Transverse colon (tissue), 4 donors: ENCODE results near the gene DGKZ. TPM values are rescaled to one million over a fixed set of nuclear protein-coding genes. Genes with fewer than 3 reads are reported as not detected.

Source experiments
- DNase-seq: peaks from one replicate; pipeline ENCODE4 v3.0.0-alpha.2; 2019
- H3K27ac ChIP-seq, 4 donors: fragments of 200-600 bp; sonication (generic); 2 replicates each; pipeline ENCODE4 v1.5.1; 2016 to 2018; ENCODE audit warnings: inconsistent platforms in 4 of 4
- H3K27me3 ChIP-seq: fragments of 200-600 bp; sonication (generic); 2 replicates; pipeline ENCODE4 v1.5.1; 2017; ENCODE audit warnings: inconsistent platforms
- H3K36me3 ChIP-seq, 4 donors: fragments of 200-600 bp; sonication (generic); 2 replicates each; pipeline ENCODE4 v1.5.1; 2017 to 2019; ENCODE audit warnings: inconsistent platforms in 4 of 4
- H3K4me1 ChIP-seq, 4 donors: fragments of 200-600 bp; sonication (generic); 2 replicates each; pipeline ENCODE4 v1.5.1; 2017 to 2020; ENCODE audit warnings: inconsistent platforms in 4 of 4
- H3K4me3 ChIP-seq, 4 donors: fragments of 200-600 bp; sonication (generic); 1 replicate in 1 of 4; 2 replicates in 3 of 4; pipeline versions ENCODE4 v1.5.1 to v1.6.1; 2017 to 2019; ENCODE audit warnings: inconsistent platforms in 4 of 4
- H3K9me3 ChIP-seq, 2 donors: fragments of 200-600 bp; sonication (generic); 2 replicates each; pipeline ENCODE4 v1.5.1; 2017 to 2019; ENCODE audit warnings: inconsistent platforms in 2 of 2
- CTCF ChIP-seq, 5 experiments: fragments of 200-600 bp in 3 of 5; fragments of 450-650 bp in 2 of 5; sonication (generic) in 3 of 5; IDR thresholded peaks; 1 replicate in 2 of 5; 2 replicates in 3 of 5; pipeline ENCODE4 v1.5.1; 2016 to 2017; ENCODE audit warnings: antibody characterized with exemption in 5 of 5, inconsistent platforms in 3 of 5, mild to moderate bottlenecking in 2 of 5, moderate library complexity in 1 of 5
- EP300 ChIP-seq: sonication (generic); formaldehyde crosslinking; IDR thresholded peaks from one replicate; pipeline ENCODE4 v1.6.1; 2017; ENCODE audit warnings: antibody characterized with exemption, low read depth
- POLR2A ChIP-seq: fragments of 450-650 bp; IDR thresholded peaks from one replicate; pipeline ENCODE4 v1.6.1; 2016; ENCODE audit warnings: antibody characterized with exemption, mild to moderate bottlenecking, moderate library complexity
- POLR2AphosphoS5 ChIP-seq, 3 donors: sonication (generic); formaldehyde crosslinking; IDR thresholded peaks; one replicate each; pipeline ENCODE4 v1.6.1; 2016; ENCODE audit warnings: antibody characterized with exemption in 3 of 3
- WGBS, 2 donors: methylation state at CpG; one replicate each; pipeline ENCODE4 v1.1.5; 2018; ENCODE audit warnings: low coverage in 1 of 2; 5-methylcytosine and 5-hydroxymethylcytosine counted together
- in situ Hi-C, 4 donors: fragments of 200-750 bp; cut with MboI; loops; one replicate each; pipeline versions ENCODE4 v1.15.0 to v1.15.1; 2017; ENCODE audit warnings: low sequenced_read_pairs in 3 of 4, low pct_ligation_motif_present in 1 of 4, low pct_unique_long_range_greater_than_20kb in 1 of 4
- intact Hi-C: fragments of 100-400 bp; cut with DNase I; formaldehyde crosslinking; loops from one replicate; pipeline ENCODE4 v1.15.1; 2023; ENCODE audit warnings: low total_unique reads
- total RNA-seq, 4 donors: library from RNA; depleted of rRNA; stranded (reverse); fragments of >200 nt; gene quantifications; one replicate each; pipeline ENCODE4 v1.1.0, GENCODE V29; 2016

Gene DGKZ
- total RNA-seq, 4 donors from 2014 or later = 56.4 to 105 (median 67.7) TPM

GRCh38 chr11:46386674-46387073 lies 39.4 kb downstream of the DGKZ start:
- peaks cover 83% of the 10 kb centered on the region for H3K27me3 ChIP-seq
- in situ Hi-C loops = loop anchor here in 2 of 4 donors (25.0 kb wide), 1 partner anchor 151 kb away; no protein-coding TSS in a partner anchor

GRCh38 chr11:46387456-46387855 lies 40.2 kb downstream of the DGKZ start:
- intact Hi-C loops (no loop called here), in situ Hi-C loops (loop anchor here in 2 of 4 donors (25.0 kb wide), 1 partner anchor 150 kb away; no protein-coding TSS in a partner anchor)
- WGBS, 2 donors = 60 to 76% methylated on average over 2 to 5 of the region's 5 CpGs
- DNase-seq = no peak
- TF ChIP-seq CTCF (IDR thresholded peaks at IDR 0.05) (no peak), POLR2A (no peak), POLR2AphosphoS5 (IDR thresholded peaks at IDR 0.05) (no peak), EP300 (no peak)
- Histone ChIP-seq H3K36me3 (no peaks in the 10 kb centered on the region), H3K4me1 (peaks cover 8 to 53% (median 46%) of the 10 kb centered on the region in 4 donors), H3K4me3 (no peak overlapping the region), H3K27ac (no peak overlapping the region), H3K27me3 (peaks cover 83% of the 10 kb centered on the region), H3K9me3 (no peaks in the 10 kb centered on the region)

More at GRCh38 chr11:46386674-46387073, 39.4 kb downstream of the DGKZ start:
- no peak for TF ChIP-seq EP300
- no peak for TF ChIP-seq CTCF (IDR thresholded peaks at IDR 0.05)
- no peak for TF ChIP-seq POLR2AphosphoS5 (IDR thresholded peaks at IDR 0.05)
- no peak for TF ChIP-seq POLR2A
- Histone ChIP-seq H3K36me3 (no peaks in the 10 kb centered on the region), H3K9me3 (no peaks in the 10 kb centered on the region), H3K4me3 (no peak overlapping the region), H3K4me1 (peaks cover 12 to 53% (median 46%) of the 10 kb centered on the region in 4 donors), H3K27ac (no peak overlapping the region)
- no peak for DNase-seq
- 75 to 83% methylated on average over 2 to 4 of the region's 4 CpGs for WGBS, 2 donors
- intact Hi-C loops = no loop called here

GRCh38 chr11:46387919-46388618 lies 40.8 kb downstream of the DGKZ start:
- H3K27ac ChIP-seq = no peak overlapping the region
- in situ Hi-C loops = loop anchor here in 2 of 4 donors (25.0 kb wide), 1 partner anchor 149 kb away; no protein-coding TSS in a partner anchor
- TF ChIP-seq POLR2AphosphoS5 (IDR thresholded peaks at IDR 0.05) (no peak), CTCF (IDR thresholded peaks at IDR 0.05) (no peak), EP300 (no peak), POLR2A (no peak)
- DNase-seq = no peak
- intact Hi-C loops = no loop called here
- peaks cover 77% of the 10 kb centered on the region for H3K27me3 ChIP-seq
- 11% methylated on average over 22 of the region's 24 CpGs; no CpG with 5 or more reads in 1 of the 2 donors for WGBS, 2 donors
- no peak overlapping the region for H3K4me3 ChIP-seq
- H3K4me1 ChIP-seq = peaks cover 6 to 53% (median 49%) of the 10 kb centered on the region in 4 donors
- H3K36me3 ChIP-seq = no peaks in the 10 kb centered on the region
- no peaks in the 10 kb centered on the region for H3K9me3 ChIP-seq

GRCh38 chr11:46388619-46389449 lies 41.6 kb downstream of the DGKZ start:
- 10% methylated on average over 21 of the region's 21 CpGs; no CpG with 5 or more reads in 1 of the 2 donors for WGBS, 2 donors
- in situ Hi-C loops (loop anchor here in 2 of 4 donors (25.0 kb wide), 1 partner anchor 148 kb away; no protein-coding TSS in a partner anchor), intact Hi-C loops (no loop called here)
- TF ChIP-seq EP300 (no peak), CTCF (IDR thresholded peaks at IDR 0.05) (no peak), POLR2AphosphoS5 (IDR thresholded peaks at IDR 0.05) (no peak), POLR2A (no peak)
- no peak overlapping the region for H3K27ac ChIP-seq
- peaks cover 75% of the 10 kb centered on the region for H3K27me3 ChIP-seq
- H3K4me1 ChIP-seq = peaks cover 6 to 46% (median 44%) of the 10 kb centered on the region in 4 donors
- DNase-seq = no peak
- H3K9me3 ChIP-seq = no peaks in the 10 kb centered on the region
- no peak overlapping the region for H3K4me3 ChIP-seq
- H3K36me3 ChIP-seq = no peaks in the 10 kb centered on the region
